ENCODE measurements around the gene MAPK14.

- TF ChIP-seq EZH2 (IDR thresholded peaks at IDR 0.05; ENCODE audit: low read depth) (no peak), CTCF (conservative IDR thresholded peaks at IDR 0.05) (no peak)
These were observed 85.4 kb downstream of the MAPK14 start for GRCh38 chr6:36113049-36113448.

Data from PC-9 (cell line).